HepG2 (cell line): Measurements from ENCODE around the gene PPP2R1B. TPM values are rescaled to one million over a fixed set of nuclear protein-coding genes. Genes with fewer than 3 reads are reported as not detected.

ENCODE experiments used
- AKAP8 ChIP-seq: sonication (generic); formaldehyde crosslinking; IDR thresholded peaks from 2 replicates; pipeline ENCODE4 v1.5.1; 2020; ENCODE audit warnings: mild to moderate bottlenecking, missing genetic modification reagents
- GTF2F1 ChIP-seq: fragments of 150-350 bp; IDR thresholded peaks from 2 replicates; pipeline ENCODE4 v1.6.1; 2014; ENCODE audit warnings: low read length
- HMG20B ChIP-seq: conservative IDR thresholded peaks from 2 replicates; pipeline ENCODE4 v1.6.1; 2016; ENCODE audit warnings: missing genetic modification reagents, missing compliant biosample characterization
- HNF1A ChIP-seq, 2 experiments: sonication (generic) in 1 of 2; formaldehyde crosslinking in 1 of 2; IDR thresholded peaks; 2 replicates each; pipeline versions ENCODE4 v1.4.0 to v1.6.1; 2016 to 2020; ENCODE audit warnings: borderline replicate concordance in 1 of 2, low read depth in 1 of 2, mild to moderate bottlenecking in 1 of 2, missing genetic modification reagents in 1 of 2
- HNRNPK ChIP-seq: fragments of 200-400 bp; formaldehyde crosslinking; IDR thresholded peaks from 2 replicates; pipeline ENCODE4 v1.6.1; 2018; ENCODE audit warnings: low read length, low read depth, moderate library complexity, mild to moderate bottlenecking; ENCODE audit not compliant: poor library complexity, severe bottlenecking
- NCOR1 ChIP-seq: fragments of 200-600 bp; sonication (generic); IDR thresholded peaks from 2 replicates; pipeline ENCODE4 v1.7.0; 2017; ENCODE audit warnings: antibody characterized with exemption, low read length, borderline replicate concordance
- NR2F6 ChIP-seq, 2 experiments: IDR thresholded peaks; 2 replicates each; pipeline ENCODE4 v1.6.1; 2016; ENCODE audit warnings: antibody characterized with exemption in 1 of 2, mild to moderate bottlenecking in 1 of 2
- NRL ChIP-seq: sonication (generic); formaldehyde crosslinking; IDR thresholded peaks from 2 replicates; pipeline ENCODE4 v1.5.0; 2020; ENCODE audit warnings: missing genetic modification reagents, mild to moderate bottlenecking, moderate library complexity, borderline replicate concordance
- TBP ChIP-seq: sonication (generic); formaldehyde crosslinking; IDR thresholded peaks from 2 replicates; pipeline ENCODE4 v1.5.0; 2020; ENCODE audit warnings: missing genetic modification reagents
- U2AF1 ChIP-seq: fragments of 200-400 bp; formaldehyde crosslinking; optimal IDR thresholded peaks from 2 replicates; pipeline ENCODE3; 2017; ENCODE audit warnings: mild to moderate bottlenecking, low read depth, low read length
- XBP1 ChIP-seq: sonication (generic); formaldehyde crosslinking; IDR thresholded peaks from 2 replicates; pipeline ENCODE4 v1.5.0; 2020; ENCODE audit warnings: missing genetic modification reagents
- ZNF17 ChIP-seq: sonication (generic); formaldehyde crosslinking; IDR thresholded peaks from 2 replicates; pipeline ENCODE4 v1.5.0; 2020; ENCODE audit warnings: mild to moderate bottlenecking, missing genetic modification reagents
- ZNF296 ChIP-seq: sonication (generic); formaldehyde crosslinking; conservative IDR thresholded peaks from 2 replicates; pipeline ENCODE4 v1.5.0; 2020; ENCODE audit warnings: mild to moderate bottlenecking, missing genetic modification reagents
- ZNF34 ChIP-seq: sonication (generic); formaldehyde crosslinking; IDR thresholded peaks from 2 replicates; pipeline ENCODE4 v1.4.0; 2020; ENCODE audit warnings: mild to moderate bottlenecking, missing genetic modification reagents, borderline replicate concordance
- ZNF354B ChIP-seq: sonication (generic); formaldehyde crosslinking; IDR thresholded peaks from 2 replicates; pipeline ENCODE4 v1.8.0; 2022; ENCODE audit warnings: mild to moderate bottlenecking, missing genetic modification reagents
- ZNF512 ChIP-seq: sonication (generic); formaldehyde crosslinking; IDR thresholded peaks from 2 replicates; pipeline ENCODE4 v1.4.0; 2020; ENCODE audit warnings: mild to moderate bottlenecking, missing genetic modification reagents
- ZNF720 ChIP-seq: sonication (generic); formaldehyde crosslinking; IDR thresholded peaks from 2 replicates; pipeline ENCODE4 v1.4.0; 2020; ENCODE audit warnings: missing genetic modification reagents
- polyA plus RNA-seq, 8 experiments: library from polyadenylated mRNA; depleted of rRNA in 3 of 8; stranded (reverse) in 7 of 8; unstranded in 1 of 8; fragments of >200 nt; fragmentation: Illumina TruSeq in 4 of 8; extraction: Trizol in 4 of 8; gene quantifications; 2 replicates each; pipeline versions ENCODE4 v1.2.1 to v1.2.3, GENCODE V29; 2011 to 2016; ENCODE audit warnings: low read depth in 4 of 8, missing spikeins in 1 of 8, mixed read lengths in 1 of 8; ENCODE audit not compliant: insufficient read depth in 1 of 8
- total RNA-seq, 5 experiments: library from RNA; depleted of rRNA; stranded (reverse); fragments of >200 nt; fragmentation: Illumina TruSeq; extraction: Trizol; gene quantifications; 2 replicates each; pipeline ENCODE4 v1.2.3, GENCODE V29; 2016; ENCODE audit warnings: low read depth in 1 of 5
- TF ChIP-seq, protein P1 (sequence below): sonication (generic); formaldehyde crosslinking; IDR thresholded peaks from 2 replicates; pipeline ENCODE4 v1.5.1; 2020; ENCODE audit warnings: mild to moderate bottlenecking, missing genetic modification reagents, moderate library complexity
- TF ChIP-seq, protein P2 (sequence below): IDR thresholded peaks from 2 replicates; pipeline ENCODE4 v1.6.1; 2018; ENCODE audit warnings: missing genetic modification reagents

PPP2R1B gene
- total and polyA plus RNA-seq, 2 of the 13 experiments (the other 11 are each of a cell fraction or from before 2014, with no cell fraction given), result 22.1 to 56.8 TPM

GRCh38 chr11:111785886-111786412, 19.8 kb upstream of the PPP2R1B start (continued):
- peak; percentile 60; the same call in 1 of the 2 replicates for TF ChIP-seq NCOR1
- TF ChIP-seq AKAP8 (CRISPR knock-in tag), result no peak
- no peak for TF ChIP-seq ZNF354B (CRISPR knock-in tag)
- TF ChIP-seq HNF1A (IDR thresholded peaks at IDR 0.05; ENCODE audit: low read depth), result peak; percentile 82
- TF ChIP-seq HNF1A (CRISPR knock-in tag; IDR thresholded peaks at IDR 0.05; ENCODE audit: borderline replicate concordance), result peak; percentile 33; the same call in 1 of the 2 replicates
- TF ChIP-seq HMG20B (CRISPR knock-in tag), result no peak
- no peak for TF ChIP-seq TBP
- no peak for TF ChIP-seq ZNF512 (CRISPR knock-in tag)
- TF ChIP-seq HNRNPK, result no peak
- TF ChIP-seq U2AF1, result no peak
- no peak for TF ChIP-seq XBP1 (CRISPR knock-in tag)
- no peak for TF ChIP-seq NRL (CRISPR knock-in tag)
- no peak for TF ChIP-seq ZNF296 (CRISPR knock-in tag)
- TF ChIP-seq, protein P1, sequence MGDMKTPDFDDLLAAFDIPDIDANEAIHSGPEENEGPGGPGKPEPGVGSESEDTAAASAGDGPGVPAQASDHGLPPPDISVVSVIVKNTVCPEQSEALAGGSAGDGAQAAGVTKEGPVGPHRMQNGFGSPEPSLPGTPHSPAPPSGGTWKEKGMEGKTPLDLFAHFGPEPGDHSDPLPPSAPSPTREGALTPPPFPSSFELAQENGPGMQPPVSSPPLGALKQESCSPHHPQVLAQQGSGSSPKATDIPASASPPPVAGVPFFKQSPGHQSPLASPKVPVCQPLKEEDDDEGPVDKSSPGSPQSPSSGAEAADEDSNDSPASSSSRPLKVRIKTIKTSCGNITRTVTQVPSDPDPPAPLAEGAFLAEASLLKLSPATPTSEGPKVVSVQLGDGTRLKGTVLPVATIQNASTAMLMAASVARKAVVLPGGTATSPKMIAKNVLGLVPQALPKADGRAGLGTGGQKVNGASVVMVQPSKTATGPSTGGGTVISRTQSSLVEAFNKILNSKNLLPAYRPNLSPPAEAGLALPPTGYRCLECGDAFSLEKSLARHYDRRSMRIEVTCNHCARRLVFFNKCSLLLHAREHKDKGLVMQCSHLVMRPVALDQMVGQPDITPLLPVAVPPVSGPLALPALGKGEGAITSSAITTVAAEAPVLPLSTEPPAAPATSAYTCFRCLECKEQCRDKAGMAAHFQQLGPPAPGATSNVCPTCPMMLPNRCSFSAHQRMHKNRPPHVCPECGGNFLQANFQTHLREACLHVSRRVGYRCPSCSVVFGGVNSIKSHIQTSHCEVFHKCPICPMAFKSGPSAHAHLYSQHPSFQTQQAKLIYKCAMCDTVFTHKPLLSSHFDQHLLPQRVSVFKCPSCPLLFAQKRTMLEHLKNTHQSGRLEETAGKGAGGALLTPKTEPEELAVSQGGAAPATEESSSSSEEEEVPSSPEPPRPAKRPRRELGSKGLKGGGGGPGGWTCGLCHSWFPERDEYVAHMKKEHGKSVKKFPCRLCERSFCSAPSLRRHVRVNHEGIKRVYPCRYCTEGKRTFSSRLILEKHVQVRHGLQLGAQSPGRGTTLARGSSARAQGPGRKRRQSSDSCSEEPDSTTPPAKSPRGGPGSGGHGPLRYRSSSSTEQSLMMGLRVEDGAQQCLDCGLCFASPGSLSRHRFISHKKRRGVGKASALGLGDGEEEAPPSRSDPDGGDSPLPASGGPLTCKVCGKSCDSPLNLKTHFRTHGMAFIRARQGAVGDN (CRISPR knock-in tag), result no peak
- no peak for TF ChIP-seq ZNF17 (CRISPR knock-in tag)
- no peak for TF ChIP-seq ZNF34 (CRISPR knock-in tag)
- TF ChIP-seq NR2F6 (IDR thresholded peaks at IDR 0.05), result peak; percentile 40; the same call in 1 of the 2 replicates
- TF ChIP-seq NR2F6 (CRISPR knock-in tag; IDR thresholded peaks at IDR 0.05), result no peak; the same call in 1 of the 2 replicates
- TF ChIP-seq ZNF720 (CRISPR knock-in tag), result no peak
- TF ChIP-seq, protein P2, sequence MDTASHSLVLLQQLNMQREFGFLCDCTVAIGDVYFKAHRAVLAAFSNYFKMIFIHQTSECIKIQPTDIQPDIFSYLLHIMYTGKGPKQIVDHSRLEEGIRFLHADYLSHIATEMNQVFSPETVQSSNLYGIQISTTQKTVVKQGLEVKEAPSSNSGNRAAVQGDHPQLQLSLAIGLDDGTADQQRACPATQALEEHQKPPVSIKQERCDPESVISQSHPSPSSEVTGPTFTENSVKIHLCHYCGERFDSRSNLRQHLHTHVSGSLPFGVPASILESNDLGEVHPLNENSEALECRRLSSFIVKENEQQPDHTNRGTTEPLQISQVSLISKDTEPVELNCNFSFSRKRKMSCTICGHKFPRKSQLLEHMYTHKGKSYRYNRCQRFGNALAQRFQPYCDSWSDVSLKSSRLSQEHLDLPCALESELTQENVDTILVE, result peak; percentile 55; the same call in 1 of the 2 replicates
- TF ChIP-seq GTF2F1, result no peak
